CD14-positive monocyte (primary cell): ENCODE measurements around the gene CTTNBP2. TPM values are rescaled to one million over a fixed set of nuclear protein-coding genes. Genes with fewer than 3 reads are reported as not detected.

Experiments used
- DNase-seq, 3 donors: peaks; one replicate each; pipeline ENCODE4 v3.0.0-alpha.2; 2011 to 2022
- H2AFZ ChIP-seq: 2 replicates; pipeline ENCODE4 v1.6.0; 2012; ENCODE audit warnings: mild to moderate bottlenecking, low read depth, low read length, inconsistent platforms; ENCODE audit not compliant: insufficient read depth, poor library complexity, severe bottlenecking
- H3K27ac ChIP-seq, 2 donors: 1 replicate in 1 of 2; 2 replicates in 1 of 2; pipeline ENCODE4 v1.5.1; 2012 to 2013; ENCODE audit warnings: low read length in 2 of 2, control low read depth in 1 of 2, inconsistent platforms in 1 of 2, low read depth in 1 of 2, mild to moderate bottlenecking in 1 of 2
- H3K27me3 ChIP-seq, 2 donors: one replicate each; pipeline versions ENCODE4 v1.6.0 to v1.6.1; 2011 to 2013; ENCODE audit warnings: low read length in 2 of 2; ENCODE audit not compliant: control insufficient read depth in 2 of 2, insufficient read depth in 2 of 2
- H3K36me3 ChIP-seq, 2 donors: replicated peaks in 1 of 2; 1 replicate in 1 of 2; 2 replicates in 1 of 2; pipeline versions ENCODE4 v1.5.1 to v1.6.1; 2012 to 2013; ENCODE audit warnings: low read length in 2 of 2, control low read depth in 1 of 2, inconsistent platforms in 1 of 2, mild to moderate bottlenecking in 1 of 2; ENCODE audit not compliant: insufficient read depth in 2 of 2, control insufficient read depth in 1 of 2
- H3K4me1 ChIP-seq, 2 donors: 1 replicate in 1 of 2; 2 replicates in 1 of 2; pipeline versions ENCODE4 v1.5.1 to v1.6.1; 2012 to 2013; ENCODE audit warnings: low read length in 2 of 2, control low read depth in 1 of 2, inconsistent platforms in 1 of 2, mild to moderate bottlenecking in 1 of 2, moderate library complexity in 1 of 2; ENCODE audit not compliant: insufficient read depth in 2 of 2, control insufficient read depth in 1 of 2
- H3K4me2 ChIP-seq: replicated peaks from 2 replicates; pipeline ENCODE3; 2012; ENCODE audit warnings: low read length, moderate library complexity, mild to moderate bottlenecking; ENCODE audit not compliant: poor library complexity, severe bottlenecking; ENCODE audit errors: extremely low read depth
- H3K4me3 ChIP-seq, 3 experiments: fragments of 200-600 bp in 1 of 3; sonication (generic) in 1 of 3; replicated peaks in 1 of 3; 1 replicate in 2 of 3; 2 replicates in 1 of 3; pipeline ENCODE4 v1.5.1; 2011 to 2013; ENCODE audit warnings: low read length in 3 of 3, mild to moderate bottlenecking in 3 of 3, control low read depth in 2 of 3, low read depth in 2 of 3, inconsistent platforms in 1 of 3, moderate library complexity in 1 of 3
- H3K79me2 ChIP-seq: 2 replicates; pipeline ENCODE4 v1.6.0; 2012; ENCODE audit warnings: mild to moderate bottlenecking, control low read depth, inconsistent platforms, low read length, moderate library complexity; ENCODE audit not compliant: insufficient read depth
- H3K9ac ChIP-seq: 2 replicates; pipeline ENCODE4 v1.6.0; 2017; ENCODE audit warnings: low read length, mild to moderate bottlenecking; ENCODE audit not compliant: insufficient read depth, poor library complexity, severe bottlenecking
- H3K9me3 ChIP-seq, 2 donors: replicated peaks in 1 of 2; 1 replicate in 1 of 2; 2 replicates in 1 of 2; pipeline versions ENCODE4 v1.5.1 to v1.6.1; 2012 to 2013; ENCODE audit warnings: low read length in 2 of 2, control low read depth in 1 of 2; ENCODE audit not compliant: control insufficient read depth in 1 of 2, insufficient read depth in 1 of 2
- H4K20me1 ChIP-seq: 2 replicates; pipeline ENCODE4 v1.6.0; 2012; ENCODE audit warnings: mild to moderate bottlenecking, low read length, control low read depth, moderate library complexity; ENCODE audit not compliant: insufficient read depth
- H3K27ac Mint-ChIP-seq, 7 donors: one replicate each; pipeline ENCODE4 v1.8.0; 2020; ENCODE audit warnings: mild to moderate bottlenecking in 7 of 7, mixed read lengths in 7 of 7, moderate library complexity in 6 of 7, inconsistent platforms in 2 of 7
- H3K27me3 Mint-ChIP-seq, 3 donors: one replicate each; pipeline ENCODE4 v1.8.0; 2021 to 2022; ENCODE audit warnings: low read depth in 3 of 3, mild to moderate bottlenecking in 3 of 3, mixed read lengths in 3 of 3, moderate library complexity in 3 of 3, inconsistent platforms in 1 of 3
- H3K36me3 Mint-ChIP-seq, 2 donors: one replicate each; pipeline ENCODE4 v1.8.0; 2020; ENCODE audit warnings: mixed read lengths in 2 of 2, inconsistent platforms in 1 of 2, mild to moderate bottlenecking in 1 of 2
- H3K4me1 Mint-ChIP-seq: one replicate; pipeline ENCODE4 v1.8.0; 2020; ENCODE audit warnings: mild to moderate bottlenecking, mixed read lengths
- H3K4me3 Mint-ChIP-seq, 2 donors: one replicate each; pipeline ENCODE4 v1.8.0; 2020; ENCODE audit warnings: mild to moderate bottlenecking in 2 of 2, mixed read lengths in 2 of 2, moderate library complexity in 1 of 2
- H3K9me3 Mint-ChIP-seq, 7 donors: one replicate each; pipeline ENCODE4 v1.8.0; 2020 to 2022; ENCODE audit warnings: mixed read lengths in 7 of 7, mild to moderate bottlenecking in 6 of 7, moderate library complexity in 6 of 7, inconsistent platforms in 2 of 7
- WGBS: methylation state at CpG from one replicate; pipeline ENCODE4 v1.1.5; 2013; ENCODE audit warnings: missing lambda C conversion rate; ENCODE audit not compliant: insufficient coverage; 5-methylcytosine and 5-hydroxymethylcytosine counted together
- intact Hi-C, 2 donors: fragments of 100-400 bp; cut with micrococcal nuclease; formaldehyde crosslinking; loops; one replicate each; pipeline versions ENCODE4 v1.15.0 to v1.15.1; 2023
- polyA plus RNA-seq, 3 donors: library from polyadenylated mRNA; depleted of rRNA in 1 of 3; unstranded in 2 of 3; stranded (reverse) in 1 of 3; fragments of 300-500 nt in 2 of 3; fragments of >200 nt in 1 of 3; fragmentation: Illumina TruSeq in 2 of 3; gene quantifications; 1 replicate in 2 of 3; 2 replicates in 1 of 3; pipeline ENCODE4 v1.2.3, GENCODE V29; 2012 to 2021
- TF ChIP-seq, protein P1 (sequence below): fragments of 200-600 bp; IDR thresholded peaks from one replicate; pipeline ENCODE4 v1.8.0; 2022; ENCODE audit warnings: antibody characterized with exemption, mild to moderate bottlenecking

CTTNBP2 gene
- polyA plus RNA-seq, 3 donors: 0.38 to 1.4 TPM; not detected in 1

DNA sequence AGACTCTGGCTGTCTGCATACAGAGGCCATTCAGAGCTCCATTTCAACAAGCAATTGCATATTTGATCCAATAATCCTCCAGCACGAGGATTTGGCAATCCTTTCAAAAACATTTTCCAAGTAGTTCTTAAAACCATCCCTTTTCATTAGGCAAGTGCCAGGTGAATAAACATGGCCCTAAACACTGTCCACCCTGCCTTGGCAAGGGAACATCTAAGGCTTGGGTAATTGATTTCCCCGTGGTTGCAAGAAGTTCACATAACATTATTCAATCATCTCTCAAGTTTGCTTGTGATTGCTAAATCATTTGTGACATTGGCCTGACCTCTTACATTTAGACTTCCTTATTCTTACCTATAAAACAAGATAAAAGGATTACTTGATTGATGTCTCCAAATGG lies 175.2 kb downstream of the CTTNBP2 start:
- no peaks in the 10 kb centered on the region for H3K79me2 ChIP-seq
- no peaks in the 10 kb centered on the region for H3K36me3 ChIP-seq
- TF ChIP-seq, protein P1, sequence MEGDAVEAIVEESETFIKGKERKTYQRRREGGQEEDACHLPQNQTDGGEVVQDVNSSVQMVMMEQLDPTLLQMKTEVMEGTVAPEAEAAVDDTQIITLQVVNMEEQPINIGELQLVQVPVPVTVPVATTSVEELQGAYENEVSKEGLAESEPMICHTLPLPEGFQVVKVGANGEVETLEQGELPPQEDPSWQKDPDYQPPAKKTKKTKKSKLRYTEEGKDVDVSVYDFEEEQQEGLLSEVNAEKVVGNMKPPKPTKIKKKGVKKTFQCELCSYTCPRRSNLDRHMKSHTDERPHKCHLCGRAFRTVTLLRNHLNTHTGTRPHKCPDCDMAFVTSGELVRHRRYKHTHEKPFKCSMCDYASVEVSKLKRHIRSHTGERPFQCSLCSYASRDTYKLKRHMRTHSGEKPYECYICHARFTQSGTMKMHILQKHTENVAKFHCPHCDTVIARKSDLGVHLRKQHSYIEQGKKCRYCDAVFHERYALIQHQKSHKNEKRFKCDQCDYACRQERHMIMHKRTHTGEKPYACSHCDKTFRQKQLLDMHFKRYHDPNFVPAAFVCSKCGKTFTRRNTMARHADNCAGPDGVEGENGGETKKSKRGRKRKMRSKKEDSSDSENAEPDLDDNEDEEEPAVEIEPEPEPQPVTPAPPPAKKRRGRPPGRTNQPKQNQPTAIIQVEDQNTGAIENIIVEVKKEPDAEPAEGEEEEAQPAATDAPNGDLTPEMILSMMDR: no peak
- intact Hi-C loops: no loop called here
- H3K27ac Mint-ChIP-seq: no peak overlapping the region
- peaks cover 0 to 4% (median 3%) of the 10 kb centered on the region in 3 donors for H3K27me3 Mint-ChIP-seq
- H3K9me3 Mint-ChIP-seq: peaks cover 0 to 3% (median 0%) of the 10 kb centered on the region in 7 donors
- H3K9ac ChIP-seq: no peak overlapping the region
- H2AFZ ChIP-seq: no peak overlapping the region
- no peak overlapping the region for H3K4me2 ChIP-seq
- 100% methylated on average over 1 of the region's 2 CpGs for WGBS
- no peaks in the 10 kb centered on the region for H3K4me1 ChIP-seq
- H3K4me3 ChIP-seq: no peak overlapping the region
- no peak for DNase-seq
- no peaks in the 10 kb centered on the region for H3K4me1 Mint-ChIP-seq
- no peaks in the 10 kb centered on the region for H3K27me3 ChIP-seq
- H4K20me1 ChIP-seq: no peaks in the 10 kb centered on the region
- H3K36me3 Mint-ChIP-seq: no peaks in the 10 kb centered on the region
- H3K9me3 ChIP-seq: no peaks in the 10 kb centered on the region
- H3K27ac ChIP-seq: no peak overlapping the region
- no peak overlapping the region for H3K4me3 Mint-ChIP-seq

DNA sequence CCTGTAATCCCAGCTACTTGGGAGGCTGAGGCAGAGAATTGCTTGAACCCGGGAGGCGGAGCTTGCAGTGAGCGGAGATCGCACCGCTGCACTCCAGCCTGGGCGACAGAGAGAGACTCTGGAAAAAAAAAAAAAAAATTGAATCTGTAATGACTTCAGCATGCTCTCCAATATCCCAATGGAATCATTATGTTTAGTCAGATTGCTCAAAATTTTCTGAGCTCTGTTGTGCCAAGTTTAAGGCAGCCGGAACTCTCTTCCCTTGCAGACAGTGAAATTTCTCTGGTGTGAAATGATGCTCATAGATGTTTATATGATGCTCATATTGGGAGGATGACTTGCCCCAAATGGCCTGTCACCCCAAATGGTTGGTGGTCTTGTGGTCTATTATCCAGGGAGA lies 180.9 kb downstream of the CTTNBP2 start:
- no peak overlapping the region for H3K4me2 ChIP-seq
- DNase-seq: no peak
- no peak overlapping the region for H2AFZ ChIP-seq
- no peaks in the 10 kb centered on the region for H4K20me1 ChIP-seq
- TF ChIP-seq, protein P1: no peak
- no peaks in the 10 kb centered on the region for H3K79me2 ChIP-seq
- Mint-ChIP-seq H3K4me1 (no peaks in the 10 kb centered on the region), H3K9me3 (peaks cover 0 to 3% (median 0%) of the 10 kb centered on the region in 7 donors), H3K4me3 (no peak overlapping the region), H3K36me3 (no peaks in the 10 kb centered on the region), H3K27ac (no peak overlapping the region), H3K27me3 (peaks cover 0 to 3% (median 1%) of the 10 kb centered on the region in 3 donors)
- no peak overlapping the region for H3K4me3 ChIP-seq
- WGBS: no CpG with 5 or more reads among the region's 7 CpGs
- H3K4me1 ChIP-seq: no peaks in the 10 kb centered on the region
- no peaks in the 10 kb centered on the region for H3K27me3 ChIP-seq
- no peaks in the 10 kb centered on the region for H3K9me3 ChIP-seq
- no peak overlapping the region for H3K9ac ChIP-seq
- no peak overlapping the region for H3K27ac ChIP-seq
- intact Hi-C loops: no loop called here
- H3K36me3 ChIP-seq: no peaks in the 10 kb centered on the region
